Stomach (tissue), 9 donors: ENCODE measurements around the gene OPRL1. TPM values are rescaled to one million over a fixed set of nuclear protein-coding genes. Genes with fewer than 3 reads are reported as not detected.
"Not testable (repeated sequence)": the region's sequence is repeated elsewhere in the genome, so short reads cannot be mapped to it uniquely, and the experiment has no call there.

Source experiments
- DNase-seq, 2 donors: peaks; one replicate each; pipeline versions ENCODE4 v3.0.0 to v3.0.0-alpha.2; 2013 to 2019
- H3K27ac ChIP-seq, 5 donors: fragments of 200-600 bp in 4 of 5; sonication (generic) in 4 of 5; one replicate each; pipeline ENCODE4 v1.5.1; 2013 to 2019; ENCODE audit warnings: mild to moderate bottlenecking in 1 of 5, moderate library complexity in 1 of 5
- H3K27me3 ChIP-seq, 3 donors: fragments of 200-600 bp; sonication (generic); one replicate each; pipeline ENCODE4 v1.5.1; 2017 to 2019; ENCODE audit warnings: mixed run types in 1 of 3
- H3K36me3 ChIP-seq, 4 donors: fragments of 200-600 bp; sonication (generic); 1 replicate in 3 of 4; 2 replicates in 1 of 4; pipeline ENCODE4 v1.5.1; 2016 to 2019
- H3K4me1 ChIP-seq, 4 donors: fragments of 200-600 bp; sonication (generic); one replicate each; pipeline ENCODE4 v1.5.1; 2016 to 2019
- H3K4me3 ChIP-seq, 4 donors: fragments of 200-600 bp; sonication (generic) in 3 of 4; one replicate each; pipeline ENCODE4 v1.5.1; 2016 to 2019; ENCODE audit warnings: mild to moderate bottlenecking in 1 of 4
- H3K9me3 ChIP-seq, 4 donors: fragments of 200-600 bp; sonication (generic); one replicate each; pipeline ENCODE4 v1.5.1; 2016 to 2019
- EP300 ChIP-seq: sonication (generic); formaldehyde crosslinking; IDR thresholded peaks from one replicate; pipeline ENCODE4 v1.6.1; 2017; ENCODE audit warnings: antibody characterized with exemption
- POLR2A ChIP-seq, 4 donors: fragments of 450-650 bp; IDR thresholded peaks; one replicate each; pipeline ENCODE4 v1.6.1; 2016; ENCODE audit warnings: antibody characterized with exemption in 4 of 4, control low read depth in 2 of 4, mild to moderate bottlenecking in 1 of 4, moderate library complexity in 1 of 4
- POLR2AphosphoS5 ChIP-seq, 3 donors: sonication (generic); formaldehyde crosslinking; IDR thresholded peaks; one replicate each; pipeline ENCODE4 v1.6.1; 2016; ENCODE audit warnings: antibody characterized with exemption in 3 of 3
- WGBS, 5 donors: extraction: QIAGEN DNeasy Blood & Tissue Kit in 3 of 5; methylation state at CpG; one replicate each; pipeline versions ENCODE4 v1.1.5 to v1.1.7; 2013 to 2018; 5-methylcytosine and 5-hydroxymethylcytosine counted together
- intact Hi-C: fragments of 100-400 bp; cut with DNase I; formaldehyde crosslinking; loops from one replicate; pipeline ENCODE4 v1.15.1; 2023; ENCODE audit warnings: low total_unique reads
- polyA plus RNA-seq, 3 donors: library from polyadenylated mRNA; stranded (reverse); fragments of 200-250 nt; gene quantifications; one replicate each; pipeline ENCODE4 v1.2.3, GENCODE V29; 2013
- total RNA-seq, 5 donors: library from RNA; depleted of rRNA; stranded (reverse); fragments of >200 nt; gene quantifications; one replicate each; pipeline versions ENCODE4 v1.1.0 to v1.2.3, GENCODE V29; 2014 to 2016
- TF ChIP-seq, protein P1 (sequence below), 7 experiments: fragments of 450-650 bp in 4 of 7; fragments of 200-600 bp in 3 of 7; sonication (generic) in 3 of 7; IDR thresholded peaks; one replicate each; pipeline ENCODE4 v1.5.1; 2016 to 2019; ENCODE audit warnings: antibody characterized with exemption in 7 of 7, control low read depth in 2 of 7, mild to moderate bottlenecking in 1 of 7
- donor health status: healthy with polysubstance abuse.
- donor health status: Bipolar disorder and iron deficiency.
- donor health status: healthy.

Gene OPRL1
- total and polyA plus RNA-seq, 8 donors = 0.18 to 4.7 (median 0.40) TPM; not detected in 4

GRCh38 chr20:64083378-64083803 is 3.5 kb downstream of the OPRL1 start:
- H3K9me3 ChIP-seq = peaks cover 0 to 5% (median 0%) of the 10 kb centered on the region in 4 donors
- no peaks in the 10 kb centered on the region for H3K36me3 ChIP-seq
- intact Hi-C loops = no loop called here
- DNase-seq = peak; percentile 73 to 94
- WGBS, 5 donors = 0 to 3% (median 1%) methylated on average over 6 to 52 of the region's 52 CpGs
- peak overlapping the region in 1 of 5 donors; percentile 13 for H3K27ac ChIP-seq
- TF ChIP-seq POLR2AphosphoS5 (IDR thresholded peaks at IDR 0.05) = no peak
- TF ChIP-seq, protein P1, sequence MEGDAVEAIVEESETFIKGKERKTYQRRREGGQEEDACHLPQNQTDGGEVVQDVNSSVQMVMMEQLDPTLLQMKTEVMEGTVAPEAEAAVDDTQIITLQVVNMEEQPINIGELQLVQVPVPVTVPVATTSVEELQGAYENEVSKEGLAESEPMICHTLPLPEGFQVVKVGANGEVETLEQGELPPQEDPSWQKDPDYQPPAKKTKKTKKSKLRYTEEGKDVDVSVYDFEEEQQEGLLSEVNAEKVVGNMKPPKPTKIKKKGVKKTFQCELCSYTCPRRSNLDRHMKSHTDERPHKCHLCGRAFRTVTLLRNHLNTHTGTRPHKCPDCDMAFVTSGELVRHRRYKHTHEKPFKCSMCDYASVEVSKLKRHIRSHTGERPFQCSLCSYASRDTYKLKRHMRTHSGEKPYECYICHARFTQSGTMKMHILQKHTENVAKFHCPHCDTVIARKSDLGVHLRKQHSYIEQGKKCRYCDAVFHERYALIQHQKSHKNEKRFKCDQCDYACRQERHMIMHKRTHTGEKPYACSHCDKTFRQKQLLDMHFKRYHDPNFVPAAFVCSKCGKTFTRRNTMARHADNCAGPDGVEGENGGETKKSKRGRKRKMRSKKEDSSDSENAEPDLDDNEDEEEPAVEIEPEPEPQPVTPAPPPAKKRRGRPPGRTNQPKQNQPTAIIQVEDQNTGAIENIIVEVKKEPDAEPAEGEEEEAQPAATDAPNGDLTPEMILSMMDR (IDR thresholded peaks at IDR 0.05) = peak in 4 of 7 experiments; percentile 17 to 62 (median 52)
- H3K27me3 ChIP-seq = peaks cover 3 to 52% (median 31%) of the 10 kb centered on the region in 3 donors
- peak overlapping the region; percentile 53 to 86 (median 64) for H3K4me3 ChIP-seq
- H3K4me1 ChIP-seq = peaks cover 25 to 61% (median 52%) of the 10 kb centered on the region in 4 donors

GRCh38 chr20:64083804-64084684 is 4.2 kb downstream of the OPRL1 start, which contains the start of gene LKAAEAR1:
Gene LKAAEAR1 (minus strand): TSS chr20:64084398. CDS start chr20:64084219, 179 bp downstream.
- TF ChIP-seq EP300 (no peak), POLR2A (IDR thresholded peaks at IDR 0.05) (no peak)
- TF ChIP-seq, protein P1 (IDR thresholded peaks at IDR 0.05) = no peak
- intact Hi-C loops = no loop called here
- Histone ChIP-seq H3K4me1 (peaks cover 18 to 55% (median 46%) of the 10 kb centered on the region in 4 donors), H3K9me3 (peaks cover 0 to 5% (median 0%) of the 10 kb centered on the region in 4 donors), H3K36me3 (no peaks in the 10 kb centered on the region), H3K27me3 (peaks cover 3 to 59% (median 31%) of the 10 kb centered on the region in 3 donors), H3K4me3 (peak within 1 kb of the TSS; percentile 53 to 86 (median 64)), H3K27ac (peak within 1 kb of the TSS in 1 of 5 donors; percentile 13)
- 2 to 12% (median 3%) methylated on average over 13 to 86 of the region's 86 CpGs for WGBS, 5 donors
- peak in 1 of 2 donors; percentile 58 for DNase-seq

DNA sequence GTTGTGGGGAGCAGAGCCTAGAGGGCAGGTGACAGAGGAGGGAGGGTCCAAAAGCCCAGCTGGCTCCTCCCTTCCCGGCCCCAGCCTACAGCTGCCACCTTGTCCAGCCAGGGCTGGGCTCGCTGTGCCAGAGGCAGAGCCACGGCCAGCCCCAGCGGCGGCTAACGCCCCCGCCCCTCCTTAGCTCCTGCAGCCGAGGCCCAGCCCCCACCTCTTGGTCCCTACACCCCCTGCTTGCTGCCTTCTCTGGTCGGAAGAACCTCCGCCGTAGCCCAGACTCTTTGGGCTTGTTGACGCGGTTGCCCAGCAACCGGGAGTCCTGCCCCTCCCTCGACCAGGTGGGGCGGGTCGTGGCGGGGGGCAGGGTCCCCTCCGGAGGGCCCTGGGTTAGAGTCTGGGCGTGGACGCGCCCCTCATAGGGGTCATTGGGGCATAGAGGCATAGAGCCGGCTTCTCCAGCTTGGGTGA is 4.8 kb downstream of the OPRL1 start:
- 5 to 14% (median 10%) methylated on average over 16 to 23 of the region's 23 CpGs for WGBS, 5 donors
- intact Hi-C loops = no loop called here
- TF ChIP-seq, protein P1 (IDR thresholded peaks at IDR 0.05) = no peak
- TF ChIP-seq POLR2A (IDR thresholded peaks at IDR 0.05) = no peak
- no peak for TF ChIP-seq EP300
- no peak for TF ChIP-seq POLR2AphosphoS5 (IDR thresholded peaks at IDR 0.05)
- no peak for DNase-seq
- Histone ChIP-seq H3K27ac (no peak overlapping the region), H3K4me1 (peaks cover 14 to 50% (median 41%) of the 10 kb centered on the region in 4 donors), H3K36me3 (no peaks in the 10 kb centered on the region), H3K9me3 (peaks cover 0 to 5% (median 0%) of the 10 kb centered on the region in 4 donors), H3K4me3 (peak overlapping the region in 1 of 4 donors; percentile 75), H3K27me3 (peaks cover 3 to 66% (median 31%) of the 10 kb centered on the region in 3 donors)

DNA sequence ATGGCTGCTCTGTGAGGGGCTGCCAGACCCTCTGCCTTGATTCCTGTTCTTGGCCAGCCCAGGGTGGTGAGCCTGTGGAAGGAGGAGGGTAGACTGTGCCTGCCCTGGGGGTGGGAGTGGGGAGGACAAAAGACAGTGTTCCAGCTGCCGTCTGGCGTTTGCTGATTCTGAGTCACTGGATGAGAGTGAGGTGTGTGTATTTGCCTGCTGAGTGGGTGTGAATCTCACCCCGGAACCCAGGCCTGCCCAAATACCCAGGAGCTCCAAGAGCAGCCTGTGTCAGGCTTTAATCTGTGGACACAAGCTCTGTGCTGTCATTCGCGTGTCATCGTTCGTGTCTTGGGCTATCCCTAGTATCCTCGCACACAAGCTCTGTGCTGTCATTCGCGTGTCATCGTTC is 6.9 kb downstream of the OPRL1 start:
- intact Hi-C loops = no loop called here
- DNase-seq = no peak
- H3K27ac ChIP-seq = no peak overlapping the region
- no peak overlapping the region for H3K4me3 ChIP-seq
- no peak for TF ChIP-seq EP300
- peaks cover 0 to 5% (median 0%) of the 10 kb centered on the region in 4 donors for H3K9me3 ChIP-seq
- H3K27me3 ChIP-seq = peaks cover 3 to 68% (median 31%) of the 10 kb centered on the region in 3 donors
- no peaks in the 10 kb centered on the region for H3K36me3 ChIP-seq
- H3K4me1 ChIP-seq = peaks cover 14 to 32% (median 31%) of the 10 kb centered on the region in 4 donors
- WGBS, 5 donors = 76 to 90% (median 81%) methylated on average over 7 to 11 of the region's 11 CpGs

- H3K4me3 ChIP-seq, H3K9me3 ChIP-seq, intact Hi-C loops, H3K36me3 ChIP-seq, DNase-seq, H3K27ac ChIP-seq: not testable (repeated sequence)
- Histone ChIP-seq H3K27me3 (peaks cover 3 to 64% (median 31%) of the 10 kb centered on the region in 3 donors), H3K4me1 (peaks cover 14 to 26% (median 25%) of the 10 kb centered on the region in 4 donors)
- WGBS, 5 donors = 94 to 99% (median 96%) methylated on average over 6 to 10 of the region's 36 CpGs
These were observed 7.4 kb downstream of the OPRL1 start for GRCh38 chr20:64087226-64087825.

- H3K4me3 ChIP-seq, DNase-seq, H3K27ac ChIP-seq, intact Hi-C loops, H3K9me3 ChIP-seq, H3K36me3 ChIP-seq: not testable (repeated sequence)
- peaks cover 7 to 14% (median 14%) of the 10 kb centered on the region in 4 donors for H3K4me1 ChIP-seq
- H3K27me3 ChIP-seq = peaks cover 3 to 61% (median 33%) of the 10 kb centered on the region in 3 donors
These were observed 8.7 kb downstream of the OPRL1 start for GRCh38 chr20:64088586-64088985.
